Jurkat, Clone E6-1 (cell line): ENCODE measurements around the gene NRG2.

Experiments
- DNase-seq: peaks from one replicate; pipeline ENCODE4 v3.0.0-alpha.2; 2011; ENCODE audit warnings: low read depth, low spot score
- H3K4me3 ChIP-seq: 2 replicates; pipeline ENCODE4 v1.5.1; 2011; ENCODE audit warnings: mild to moderate bottlenecking, low read length, control low read depth, moderate library complexity

Gene NRG2

DNA sequence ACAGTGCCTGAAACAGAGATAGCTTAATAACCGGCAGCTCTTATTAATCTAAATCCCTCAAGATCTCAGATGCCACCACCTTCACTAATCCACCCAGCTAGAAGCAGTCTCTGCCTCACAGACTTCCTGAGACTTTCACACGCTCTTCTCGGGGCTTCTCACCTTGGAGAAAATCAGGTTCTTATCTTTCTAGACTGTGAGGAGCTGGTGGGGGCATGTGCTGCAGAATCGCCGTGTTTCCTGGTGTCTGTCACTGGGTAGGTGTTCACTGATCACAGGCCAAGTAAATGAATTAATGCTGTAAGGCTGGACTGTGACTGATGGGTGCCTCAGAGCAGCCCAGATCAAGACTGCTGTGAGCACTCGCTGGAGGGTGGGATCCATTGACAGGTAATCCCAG, 145.8 kb downstream of the NRG2 start:
- no peak for DNase-seq
- H3K4me3 ChIP-seq = no peak overlapping the region

DNA sequence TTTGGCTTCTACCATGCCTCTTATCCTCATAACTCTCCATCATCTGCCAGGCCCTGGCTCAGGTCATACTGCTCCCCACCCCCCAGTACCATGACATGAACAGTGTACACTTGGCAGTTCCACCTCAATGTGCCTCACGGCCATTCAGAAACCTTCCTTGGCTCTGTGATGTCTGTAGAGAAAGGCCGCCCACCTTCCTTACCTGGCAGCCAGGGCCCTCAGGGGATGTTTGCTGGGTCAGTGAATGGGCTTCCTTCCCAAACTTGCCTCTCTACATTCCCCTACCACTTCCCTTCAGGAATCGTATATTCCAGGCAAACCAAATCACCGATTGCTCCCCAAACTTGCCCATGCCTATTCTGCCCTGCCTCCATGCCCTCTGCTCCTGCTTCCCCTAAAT, 146.4 kb downstream of the NRG2 start:
- no peak for DNase-seq
- H3K4me3 ChIP-seq = no peak overlapping the region

GRCh38 chr5:139895647-139896046, 147.5 kb downstream of the NRG2 start:
- H3K4me3 ChIP-seq = no peak overlapping the region
- DNase-seq = no peak

- H3K4me3 ChIP-seq = no peak overlapping the region
- no peak for DNase-seq
Observed at GRCh38 chr5:139895046-139895445, 148.1 kb downstream of the NRG2 start.

DNA sequence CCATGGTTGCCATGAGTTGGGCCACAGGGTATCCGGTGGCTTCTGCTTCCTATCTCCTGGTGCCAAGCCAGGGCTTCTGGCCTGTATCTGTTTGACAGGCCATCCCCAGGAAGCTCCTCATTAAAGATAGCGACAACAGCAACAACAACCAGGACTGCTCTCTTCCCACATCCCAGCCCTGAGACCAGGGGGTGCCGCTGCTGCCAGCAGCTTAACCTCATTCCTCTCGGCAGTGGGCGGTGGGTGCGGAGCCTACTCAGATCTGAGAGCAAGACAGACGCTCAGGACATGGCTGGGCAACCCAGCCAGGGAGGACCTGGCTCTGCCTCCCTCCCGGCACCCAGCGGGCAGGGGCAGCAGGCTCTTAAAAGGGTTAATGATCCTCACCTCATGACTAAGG, 149.2 kb downstream of the NRG2 start:
- no peak overlapping the region for H3K4me3 ChIP-seq
- DNase-seq = no peak

DNA sequence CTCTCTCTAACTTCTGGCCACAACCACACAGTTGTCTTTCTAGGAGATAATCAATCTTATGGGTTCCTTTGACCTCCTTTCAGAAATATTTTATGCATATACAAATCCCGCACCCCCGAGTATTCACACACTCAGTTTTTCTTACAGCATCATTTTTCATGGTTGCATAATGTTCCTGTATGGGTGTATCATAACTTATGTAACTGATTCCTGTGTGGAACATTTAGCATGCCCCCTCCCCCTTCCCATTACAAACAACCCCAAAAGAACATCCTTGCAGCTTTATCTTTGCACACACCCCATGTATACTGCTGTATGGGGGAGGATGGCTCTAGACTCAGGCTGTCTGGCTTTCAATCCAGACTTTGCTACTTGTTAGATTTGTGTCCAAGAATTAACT, 153.7 kb downstream of the NRG2 start:
- no peak overlapping the region for H3K4me3 ChIP-seq
- no peak for DNase-seq

DNA sequence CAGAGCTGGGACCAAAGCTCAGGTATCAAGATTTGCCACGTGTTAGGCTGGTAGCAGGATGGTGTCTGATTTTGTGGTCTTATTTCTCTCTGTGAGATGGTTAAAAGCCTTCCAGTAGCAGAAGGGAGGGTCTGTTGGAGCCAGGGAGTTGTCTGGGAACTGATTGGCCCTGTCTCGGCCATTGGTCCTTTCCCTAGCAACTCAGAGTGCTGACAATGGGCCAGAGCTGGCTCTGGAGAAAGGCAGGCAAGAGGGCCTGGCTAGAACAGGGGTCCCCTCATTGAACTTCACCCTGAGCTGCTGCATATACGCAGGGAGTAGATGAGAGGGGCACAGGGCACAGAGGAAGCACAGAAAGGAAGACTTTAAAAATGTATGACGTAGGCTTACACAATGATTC, 154.7 kb downstream of the NRG2 start:
- no peak overlapping the region for H3K4me3 ChIP-seq
- no peak for DNase-seq

- DNase-seq = no peak
- H3K4me3 ChIP-seq = no peak overlapping the region
Observed at GRCh38 chr5:139886213-139886612, 156.9 kb downstream of the NRG2 start.

- no peak for DNase-seq
- H3K4me3 ChIP-seq = no peak overlapping the region
Observed at GRCh38 chr5:139885857-139886208, 157.3 kb downstream of the NRG2 start.

- no peak overlapping the region for H3K4me3 ChIP-seq
- no peak for DNase-seq
Observed at GRCh38 chr5:139885172-139885856, 157.8 kb downstream of the NRG2 start.

- no peak overlapping the region for H3K4me3 ChIP-seq
- DNase-seq = no peak
Observed at GRCh38 chr5:139884734-139885133, 158.4 kb downstream of the NRG2 start.

DNA sequence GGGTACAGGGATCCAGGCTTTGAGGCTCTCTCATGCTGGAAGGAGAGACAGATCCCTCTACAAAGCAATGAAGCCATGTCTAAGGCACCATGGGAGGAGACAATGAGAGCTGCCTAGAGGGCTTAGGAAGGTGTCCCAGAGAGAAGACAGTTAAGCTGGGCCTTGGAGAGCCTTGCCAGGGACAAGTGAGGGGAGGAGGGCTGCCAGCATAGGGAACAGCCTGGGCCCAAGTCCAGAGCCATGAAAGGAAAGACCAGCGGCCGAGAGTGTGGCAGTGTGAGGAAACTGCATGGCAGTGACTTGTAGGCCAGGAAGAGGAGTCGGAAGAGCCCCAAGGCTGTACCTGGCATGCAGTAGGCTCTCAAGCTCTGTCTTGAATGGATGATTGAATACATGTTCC, 159.0 kb downstream of the NRG2 start:
- no peak for DNase-seq

DNA sequence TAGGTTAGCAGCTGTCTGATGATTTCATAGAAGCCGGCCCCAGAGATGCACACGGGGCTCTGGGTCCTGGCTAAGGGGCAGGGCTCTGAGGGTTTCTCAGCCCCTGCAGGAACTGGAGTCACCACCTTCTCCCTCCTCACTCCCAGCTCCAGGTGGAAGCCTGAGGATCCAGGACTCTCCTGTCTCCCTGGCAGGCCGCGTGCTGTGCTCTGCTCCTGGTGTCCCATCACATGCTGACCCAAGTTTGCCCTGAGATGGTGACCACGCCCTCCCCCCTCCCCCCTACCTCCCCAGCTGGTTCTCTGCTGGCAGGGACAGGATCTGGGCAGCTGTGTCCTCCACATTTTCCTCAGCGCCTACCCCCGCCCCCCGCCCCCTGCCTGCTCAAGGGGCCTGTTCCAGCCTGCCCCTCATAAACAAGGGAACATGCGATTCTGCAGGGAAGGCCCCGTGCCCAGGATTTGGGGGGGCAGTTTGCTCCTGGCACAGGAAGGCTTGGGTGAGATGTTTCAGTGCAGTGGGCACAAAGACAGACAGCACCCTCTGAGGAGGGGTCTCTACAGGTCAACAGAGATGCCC, 160.0 kb downstream of the NRG2 start:
- no peak for DNase-seq
- H3K4me3 ChIP-seq = no peak overlapping the region

More for the DNA sequence above, 159.0 kb downstream of the NRG2 start:
- H3K4me3 ChIP-seq = no peak overlapping the region

- DNase-seq = no peak
- no peak overlapping the region for H3K4me3 ChIP-seq
Observed at GRCh38 chr5:139882316-139882715, 160.8 kb downstream of the NRG2 start.

GRCh38 chr5:139881143-139881733, 161.9 kb downstream of the NRG2 start:
- DNase-seq = no peak
- no peak overlapping the region for H3K4me3 ChIP-seq

DNA sequence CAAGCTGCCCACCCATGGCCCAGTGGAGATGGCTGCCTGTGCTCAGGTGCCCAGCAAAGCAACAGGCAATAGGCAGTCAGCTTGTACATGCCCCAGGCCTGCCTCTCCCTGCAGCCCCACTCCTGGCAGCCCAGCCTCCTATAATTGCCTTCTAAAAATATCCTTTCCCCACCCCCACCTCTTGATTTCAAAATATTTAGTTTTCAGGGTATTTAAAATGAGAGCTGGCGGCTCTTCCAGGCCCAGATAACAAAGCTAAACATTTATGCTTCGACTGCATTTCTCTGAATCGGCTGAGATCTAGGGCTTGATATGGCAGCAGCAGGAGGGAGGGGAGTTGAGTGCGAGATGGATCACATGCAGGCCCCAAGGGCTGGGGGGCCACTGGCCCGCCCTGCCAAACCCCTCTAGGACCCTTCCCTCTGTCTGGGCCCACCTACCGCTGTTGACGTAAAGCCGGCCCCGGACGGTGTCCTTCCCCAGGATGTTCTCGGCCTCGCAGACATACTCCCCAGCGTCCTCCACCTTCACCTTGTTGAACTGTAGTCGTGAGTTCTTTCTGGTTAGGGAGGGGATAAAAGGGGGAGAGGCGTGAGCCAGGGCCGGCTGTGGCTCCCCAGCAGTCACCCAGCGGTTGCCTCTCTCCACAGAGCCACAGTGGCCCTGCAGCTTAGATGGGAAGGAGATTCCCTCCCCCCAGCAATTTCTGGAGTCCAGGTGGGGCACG, 162.5 kb downstream of the NRG2 start:
- H3K4me3 ChIP-seq = no peak overlapping the region
- DNase-seq = no peak

GRCh38 chr5:139878093-139878492, 165.0 kb downstream of the NRG2 start:
- no peak overlapping the region for H3K4me3 ChIP-seq
- DNase-seq = no peak

GRCh38 chr5:139877129-139877597, 165.9 kb downstream of the NRG2 start:
- no peak for DNase-seq
- H3K4me3 ChIP-seq = no peak overlapping the region

DNA sequence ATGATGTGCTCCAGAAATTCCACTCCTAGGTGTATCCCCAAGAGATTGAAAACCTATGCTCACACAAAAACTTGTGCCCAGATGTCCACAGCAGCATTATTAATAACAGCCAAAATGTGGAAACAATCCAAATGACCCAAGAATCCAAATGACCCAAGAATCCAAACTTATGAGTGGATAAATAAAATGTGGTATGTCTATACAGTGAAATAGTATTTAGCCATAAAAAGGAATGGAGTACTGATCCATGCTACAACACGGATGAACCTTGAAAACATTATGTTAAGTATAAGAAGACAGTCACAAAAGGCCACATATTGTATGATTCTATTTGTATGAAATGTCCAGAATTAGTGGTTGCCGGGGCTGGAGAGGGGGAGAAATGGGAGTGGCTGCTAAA, 167.1 kb downstream of the NRG2 start:
- H3K4me3 ChIP-seq = no peak overlapping the region
- no peak for DNase-seq
